Osteocyte (in vitro differentiated cells): ENCODE results near the gene DEPP1. TPM values are rescaled to one million over a fixed set of nuclear protein-coding genes. Genes with fewer than 3 reads are reported as not detected.
A peak's percentile ranks its signal among the peaks of the same experiment; 100 is the strongest.

Source experiments
- DNase-seq: peaks from one replicate; pipeline ENCODE4 v3.0.0; 2021; ENCODE audit warnings: mixed read lengths; ENCODE audit not compliant: unreplicated experiment; ENCODE audit errors: extremely low spot score
- H3K27ac Mint-ChIP-seq: one replicate; pipeline ENCODE4 v1.8.0; 2021; ENCODE audit warnings: mild to moderate bottlenecking, mixed read lengths; ENCODE audit not compliant: unreplicated experiment
- H3K27me3 Mint-ChIP-seq: one replicate; pipeline ENCODE4 v1.8.0; 2021; ENCODE audit warnings: mixed read lengths; ENCODE audit not compliant: unreplicated experiment
- H3K36me3 Mint-ChIP-seq: one replicate; pipeline ENCODE4 v1.8.0; 2021; ENCODE audit warnings: mixed read lengths; ENCODE audit not compliant: unreplicated experiment
- H3K4me1 Mint-ChIP-seq: one replicate; pipeline ENCODE4 v1.8.0; 2021; ENCODE audit warnings: mixed read lengths; ENCODE audit not compliant: unreplicated experiment
- H3K4me3 Mint-ChIP-seq: one replicate; pipeline ENCODE4 v1.8.0; 2021; ENCODE audit warnings: mild to moderate bottlenecking, moderate library complexity, mixed read lengths; ENCODE audit not compliant: unreplicated experiment
- H3K9me3 Mint-ChIP-seq: one replicate; pipeline ENCODE4 v1.8.0; 2021; ENCODE audit warnings: mixed read lengths; ENCODE audit not compliant: unreplicated experiment
- total RNA-seq: library from RNA; stranded (reverse); gene quantifications from 2 replicates; pipeline ENCODE4 v1.2.1, GENCODE V29; 2021
- TF ChIP-seq, protein P1 (sequence below): fragments of 200-600 bp; sonication (generic); IDR thresholded peaks from 2 replicates; pipeline ENCODE4 v1.5.0; 2021; ENCODE audit warnings: antibody characterized with exemption, mild to moderate bottlenecking, moderate library complexity

The DEPP1 gene
- total RNA-seq, 1 donor from 2014 or later: 10.3 TPM

DNA sequence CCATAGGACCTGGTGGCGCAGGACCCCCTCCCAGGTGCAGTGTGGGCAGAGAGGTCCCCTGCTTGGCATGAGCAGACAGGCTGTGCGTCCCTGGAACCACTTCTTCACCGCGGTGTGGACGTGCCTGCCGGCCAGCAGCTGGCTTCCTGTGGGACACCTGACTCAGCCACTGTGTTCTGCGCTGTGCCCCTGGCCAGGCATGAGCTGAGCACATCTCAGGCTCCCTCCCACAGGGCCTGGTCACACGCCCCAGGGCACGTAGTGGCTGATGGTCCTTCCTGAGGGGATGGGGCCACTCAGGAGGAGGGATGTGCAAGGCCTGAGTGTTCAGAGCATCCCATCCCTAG is 3.5 kb upstream of the DEPP1 start:
- Mint-ChIP-seq H3K36me3 (peaks cover 3% of the 10 kb centered on the region), H3K4me3 (no peak overlapping the region), H3K27ac (peak overlapping the region; percentile 97), H3K4me1 (peaks cover 69% of the 10 kb centered on the region), H3K9me3 (no peaks in the 10 kb centered on the region), H3K27me3 (no peaks in the 10 kb centered on the region)
- no peak for DNase-seq
- TF ChIP-seq, protein P1, sequence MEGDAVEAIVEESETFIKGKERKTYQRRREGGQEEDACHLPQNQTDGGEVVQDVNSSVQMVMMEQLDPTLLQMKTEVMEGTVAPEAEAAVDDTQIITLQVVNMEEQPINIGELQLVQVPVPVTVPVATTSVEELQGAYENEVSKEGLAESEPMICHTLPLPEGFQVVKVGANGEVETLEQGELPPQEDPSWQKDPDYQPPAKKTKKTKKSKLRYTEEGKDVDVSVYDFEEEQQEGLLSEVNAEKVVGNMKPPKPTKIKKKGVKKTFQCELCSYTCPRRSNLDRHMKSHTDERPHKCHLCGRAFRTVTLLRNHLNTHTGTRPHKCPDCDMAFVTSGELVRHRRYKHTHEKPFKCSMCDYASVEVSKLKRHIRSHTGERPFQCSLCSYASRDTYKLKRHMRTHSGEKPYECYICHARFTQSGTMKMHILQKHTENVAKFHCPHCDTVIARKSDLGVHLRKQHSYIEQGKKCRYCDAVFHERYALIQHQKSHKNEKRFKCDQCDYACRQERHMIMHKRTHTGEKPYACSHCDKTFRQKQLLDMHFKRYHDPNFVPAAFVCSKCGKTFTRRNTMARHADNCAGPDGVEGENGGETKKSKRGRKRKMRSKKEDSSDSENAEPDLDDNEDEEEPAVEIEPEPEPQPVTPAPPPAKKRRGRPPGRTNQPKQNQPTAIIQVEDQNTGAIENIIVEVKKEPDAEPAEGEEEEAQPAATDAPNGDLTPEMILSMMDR: no peak

DNA sequence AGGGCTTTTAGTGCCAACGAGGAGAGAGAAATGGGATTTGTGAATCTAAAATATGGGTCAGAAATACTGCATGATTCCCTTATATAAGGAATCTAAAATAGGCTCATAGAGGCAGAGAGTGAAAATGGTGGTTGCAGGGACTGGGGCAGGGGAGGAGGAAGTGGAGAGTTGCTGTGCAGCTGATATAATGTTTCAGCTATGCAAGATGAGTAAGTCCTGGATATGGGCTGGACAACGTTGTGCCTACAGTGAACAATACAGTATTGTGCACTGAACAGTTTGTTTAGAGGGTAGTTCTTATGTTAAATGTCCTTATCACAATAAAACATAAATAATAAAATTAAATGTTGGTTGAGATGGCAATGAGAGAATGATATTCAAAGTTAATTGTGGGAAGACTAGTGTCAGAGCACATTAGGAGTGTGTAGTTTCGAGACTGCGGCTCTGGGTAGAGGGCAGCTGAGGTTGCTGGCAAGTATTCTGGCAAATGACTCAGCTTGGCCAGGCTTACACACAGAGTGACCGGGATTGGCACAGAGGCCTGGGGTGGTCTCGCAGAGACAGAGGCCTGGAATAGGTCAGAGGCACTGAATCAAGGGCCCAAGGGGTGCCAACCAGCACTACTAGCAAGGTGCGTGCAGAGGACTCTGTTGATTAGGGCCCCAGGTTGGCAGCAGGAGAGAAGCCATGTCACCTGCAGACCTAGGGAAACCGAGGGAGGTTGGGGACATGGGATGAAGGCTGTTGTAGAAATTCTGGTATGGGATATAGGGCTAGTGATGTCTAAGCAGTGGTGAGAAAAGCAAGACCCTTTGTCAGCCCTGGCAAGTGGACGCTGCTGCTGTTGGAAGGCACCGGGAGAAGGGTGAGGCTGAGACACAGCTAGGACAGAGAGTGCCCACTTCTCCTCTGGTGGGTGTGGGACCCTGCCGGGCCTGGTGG is 2.8 kb upstream of the DEPP1 start:
- no peak for DNase-seq
- H3K4me3 Mint-ChIP-seq: no peak overlapping the region
- peaks cover 5% of the 10 kb centered on the region for H3K36me3 Mint-ChIP-seq
- H3K27me3 Mint-ChIP-seq: no peaks in the 10 kb centered on the region
- H3K4me1 Mint-ChIP-seq: peaks cover 72% of the 10 kb centered on the region
- TF ChIP-seq, protein P1: no peak
- H3K9me3 Mint-ChIP-seq: no peaks in the 10 kb centered on the region
- peak overlapping the region; percentile 97 for H3K27ac Mint-ChIP-seq

DNA sequence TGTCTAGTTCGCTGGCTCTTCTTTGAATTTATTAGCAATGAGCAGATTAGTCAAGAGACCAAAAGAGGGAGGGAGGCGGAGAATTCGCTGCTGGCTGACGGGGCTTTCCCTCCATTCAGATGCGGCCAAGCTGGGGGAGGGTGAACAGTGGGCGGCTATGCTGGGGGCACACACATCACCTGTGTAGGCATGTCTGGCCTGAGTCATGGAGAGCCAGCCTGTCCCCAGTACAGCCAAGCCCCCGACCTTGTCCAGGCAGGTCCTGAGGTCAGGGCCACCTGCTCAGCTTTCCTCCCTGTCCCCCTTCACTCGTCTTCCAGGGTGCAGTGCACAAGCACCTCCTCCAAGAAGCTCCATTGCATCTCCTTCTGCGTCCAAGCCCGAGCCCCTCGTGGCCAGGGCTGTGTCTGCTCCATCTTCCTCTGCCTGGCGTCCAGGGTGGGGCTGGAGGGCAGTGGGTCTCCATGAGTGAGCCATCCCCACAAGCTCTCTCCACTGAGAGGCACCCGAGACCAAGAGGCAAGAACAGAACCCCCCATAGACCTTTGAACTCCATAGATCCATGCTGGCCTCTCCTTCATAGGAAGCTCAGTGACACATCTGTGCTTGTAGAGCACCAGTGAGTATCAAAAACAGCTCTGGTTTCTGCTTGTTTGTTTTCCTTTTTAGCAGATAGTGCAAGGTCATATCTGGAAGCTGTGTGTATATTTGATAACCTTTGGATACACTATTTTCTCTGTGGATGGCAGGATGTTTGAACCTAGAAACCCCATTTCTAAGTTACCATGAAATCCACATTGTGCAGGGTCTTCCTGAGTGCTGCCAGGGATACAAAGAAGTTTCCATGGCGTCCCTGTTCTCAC is 1.9 kb upstream of the DEPP1 start:
- peaks cover 73% of the 10 kb centered on the region for H3K4me1 Mint-ChIP-seq
- no peaks in the 10 kb centered on the region for H3K9me3 Mint-ChIP-seq
- H3K36me3 Mint-ChIP-seq: peaks cover 5% of the 10 kb centered on the region

DNA sequence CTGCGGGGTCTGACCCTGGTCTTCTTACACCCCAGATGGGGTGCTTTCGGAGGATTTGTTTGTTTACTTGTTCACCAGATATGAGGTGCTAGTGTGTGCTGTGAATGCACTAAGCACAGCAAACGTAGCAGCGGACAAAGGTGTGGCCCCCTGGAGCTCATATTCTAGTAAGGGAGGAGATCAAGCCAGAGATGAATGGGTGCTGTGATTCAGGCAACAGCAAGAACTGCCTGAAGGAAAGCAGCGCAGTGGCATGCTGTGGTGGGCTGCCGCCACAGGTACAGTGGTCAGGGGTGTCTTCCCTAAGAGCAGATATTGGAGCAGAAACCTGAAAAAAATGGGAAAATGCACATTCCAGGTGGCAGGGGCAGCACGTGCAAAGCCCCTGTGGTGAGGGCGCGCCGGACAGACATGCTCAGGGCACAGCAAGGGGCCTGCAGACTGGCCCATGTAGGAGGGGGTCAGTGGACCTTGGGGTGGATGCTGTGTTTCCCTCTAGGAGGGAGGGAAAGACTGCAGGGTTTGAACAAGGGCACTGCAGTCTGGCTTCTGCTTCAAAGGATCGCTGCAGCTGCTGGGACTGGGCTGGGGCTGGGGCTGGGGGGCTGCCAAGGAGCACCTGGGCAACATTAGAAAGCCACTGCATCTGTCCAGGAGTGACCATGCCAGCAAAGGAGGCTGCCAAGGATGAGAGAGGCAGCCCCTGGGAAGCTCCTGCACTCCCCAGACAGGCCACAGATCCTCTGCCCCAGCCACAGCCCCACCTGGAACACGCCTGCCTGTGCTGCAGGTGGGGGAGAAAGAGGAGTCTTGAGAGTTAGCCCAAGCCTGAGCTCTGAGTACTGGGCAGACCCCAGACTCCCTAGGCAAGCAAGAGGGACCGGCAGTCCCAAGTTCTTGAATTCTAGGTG is 927 bp upstream of the DEPP1 start:
- Mint-ChIP-seq H3K27ac (peak overlapping the region; percentile 97), H3K36me3 (peaks cover 3% of the 10 kb centered on the region), H3K4me3 (no peak overlapping the region), H3K9me3 (no peaks in the 10 kb centered on the region), H3K4me1 (peaks cover 70% of the 10 kb centered on the region), H3K27me3 (no peaks in the 10 kb centered on the region)
- TF ChIP-seq, protein P1: no peak
- DNase-seq: no peak

More for the DNA sequence above, 1.9 kb upstream of the DEPP1 start:
- no peak overlapping the region for H3K4me3 Mint-ChIP-seq
- DNase-seq: no peak
- TF ChIP-seq, protein P1: no peak
- H3K27me3 Mint-ChIP-seq: no peaks in the 10 kb centered on the region
- H3K27ac Mint-ChIP-seq: peak overlapping the region; percentile 97
